ENCODE results near the gene TCF23. TPM values are rescaled to one million over a fixed set of nuclear protein-coding genes. Genes with fewer than 3 reads are reported as not detected.

Gene TCF23
- polyA plus RNA-seq, 3 donors, result not detected

DNA sequence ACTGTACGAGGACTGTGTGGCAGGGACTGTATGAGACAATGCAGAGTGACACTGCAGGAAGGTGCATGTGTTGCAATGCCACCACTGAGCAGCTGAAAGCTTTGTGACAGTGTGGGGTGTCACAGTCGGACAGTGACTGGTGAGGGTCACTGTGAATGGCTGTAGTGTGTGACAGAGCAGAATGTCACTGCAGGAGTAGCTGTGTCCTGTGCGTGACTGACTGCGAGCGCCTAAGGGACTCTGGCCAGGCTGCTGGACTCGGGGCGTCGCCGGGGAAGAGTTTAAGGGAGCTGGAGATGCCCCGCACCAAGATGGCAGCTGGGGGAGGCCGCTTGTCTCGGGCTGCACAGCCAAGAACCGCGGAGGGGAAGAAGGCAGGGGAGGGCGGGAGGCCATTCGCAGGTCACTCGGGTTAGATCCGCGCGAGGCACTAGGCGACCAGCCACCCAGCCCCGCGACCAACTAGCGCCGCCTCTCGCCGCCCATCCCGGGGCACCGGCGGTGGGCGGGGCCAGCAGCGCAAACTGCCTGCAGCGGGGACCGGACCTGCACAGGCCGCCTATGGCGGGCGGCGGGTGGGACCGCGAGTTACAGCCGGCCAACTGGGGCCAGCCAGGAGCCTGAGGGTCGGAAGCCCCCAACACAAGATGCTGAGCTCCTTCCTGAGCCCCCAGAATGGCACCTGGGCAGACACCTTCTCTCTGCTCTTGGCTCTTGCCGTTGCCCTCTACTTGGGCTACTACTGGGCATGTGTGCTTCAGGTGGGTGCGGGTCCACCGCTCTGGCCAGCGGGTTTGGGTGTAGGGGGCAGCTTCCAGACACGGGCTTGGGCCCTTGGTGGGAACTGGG is 25.3 kb upstream of the TCF23 start, which contains the start of gene ABHD1:
Gene ABHD1, plus strand, starts transcription at position 514 of the 849 bp plus-strand sequence. Its CDS starts 134 bp downstream, at position 648.
- intact Hi-C loops (cut with micrococcal nuclease), result no loop called here
- 4% methylated on average over 45 of the region's 47 CpGs for WGBS (ENCODE audit: insufficient coverage)
- Histone ChIP-seq H3K27me3 (ENCODE audit: control insufficient read depth in 2 of 2, insufficient read depth in 2 of 2, low read length in 2 of 2) (peaks cover 7 to 15% of the 10 kb centered on the region in 2 donors), H3K9ac (ENCODE audit: insufficient read depth, low read length, poor library complexity, severe bottlenecking) (peak within 1 kb of the TSS; percentile 83), H3K36me3 (replicated peaks in 1 of 2; ENCODE audit: control insufficient read depth in 1 of 2, insufficient read depth in 2 of 2, low read length in 2 of 2) (no peaks in the 10 kb centered on the region), H3K4me1 (ENCODE audit: control insufficient read depth in 1 of 2, insufficient read depth in 2 of 2, low read length in 2 of 2) (peaks cover 28 to 32% of the 10 kb centered on the region in 2 donors), H3K4me2 (replicated peaks; ENCODE audit: extremely low read depth, low read length, poor library complexity, severe bottlenecking) (peak within 1 kb of the TSS; percentile 76), H3K27ac (ENCODE audit: low read depth in 1 of 2, low read length in 2 of 2) (peak within 1 kb of the TSS; percentile 87 to 90), H3K79me2 (ENCODE audit: insufficient read depth, low read length) (no peaks in the 10 kb centered on the region), H4K20me1 (ENCODE audit: insufficient read depth, low read length) (no peaks in the 10 kb centered on the region), H3K9me3 (replicated peaks in 1 of 2; ENCODE audit: control insufficient read depth in 1 of 2, insufficient read depth in 1 of 2, low read length in 2 of 2) (no peaks in the 10 kb centered on the region), H2AFZ (ENCODE audit: insufficient read depth, low read depth, low read length, poor library complexity, severe bottlenecking) (peak within 1 kb of the TSS; percentile 90), H3K4me3 (replicated peaks in 1 of 3; ENCODE audit: low read depth in 2 of 3, low read length in 3 of 3) (peak within 1 kb of the TSS; percentile 59 to 79 (median 70))
- TF ChIP-seq, protein P1, sequence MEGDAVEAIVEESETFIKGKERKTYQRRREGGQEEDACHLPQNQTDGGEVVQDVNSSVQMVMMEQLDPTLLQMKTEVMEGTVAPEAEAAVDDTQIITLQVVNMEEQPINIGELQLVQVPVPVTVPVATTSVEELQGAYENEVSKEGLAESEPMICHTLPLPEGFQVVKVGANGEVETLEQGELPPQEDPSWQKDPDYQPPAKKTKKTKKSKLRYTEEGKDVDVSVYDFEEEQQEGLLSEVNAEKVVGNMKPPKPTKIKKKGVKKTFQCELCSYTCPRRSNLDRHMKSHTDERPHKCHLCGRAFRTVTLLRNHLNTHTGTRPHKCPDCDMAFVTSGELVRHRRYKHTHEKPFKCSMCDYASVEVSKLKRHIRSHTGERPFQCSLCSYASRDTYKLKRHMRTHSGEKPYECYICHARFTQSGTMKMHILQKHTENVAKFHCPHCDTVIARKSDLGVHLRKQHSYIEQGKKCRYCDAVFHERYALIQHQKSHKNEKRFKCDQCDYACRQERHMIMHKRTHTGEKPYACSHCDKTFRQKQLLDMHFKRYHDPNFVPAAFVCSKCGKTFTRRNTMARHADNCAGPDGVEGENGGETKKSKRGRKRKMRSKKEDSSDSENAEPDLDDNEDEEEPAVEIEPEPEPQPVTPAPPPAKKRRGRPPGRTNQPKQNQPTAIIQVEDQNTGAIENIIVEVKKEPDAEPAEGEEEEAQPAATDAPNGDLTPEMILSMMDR (IDR thresholded peaks at IDR 0.05), result no peak
- peaks cover 12 to 16% (median 14%) of the 10 kb centered on the region in 3 donors for H3K27me3 Mint-ChIP-seq (ENCODE audit: low read depth in 3 of 3)
- H3K4me3 Mint-ChIP-seq, result peak within 1 kb of the TSS; percentile 91 to 96
- peaks cover 28% of the 10 kb centered on the region for H3K4me1 Mint-ChIP-seq
- H3K9me3 Mint-ChIP-seq, result peaks cover 0 to 7% (median 4%) of the 10 kb centered on the region in 7 donors
- DNase-seq, result peak; percentile 92 to 96 (median 93)
- H3K27ac Mint-ChIP-seq, result peak within 1 kb of the TSS; percentile 96 to 98 (median 97)
- H3K36me3 Mint-ChIP-seq, result peaks cover 3 to 4% of the 10 kb centered on the region in 2 donors

GRCh38 chr2:27125104-27125503 is 23.7 kb upstream of the TCF23 start:
- Mint-ChIP-seq H3K4me3 (no peak overlapping the region), H3K9me3 (peaks cover 0 to 2% (median 0%) of the 10 kb centered on the region in 7 donors), H3K4me1 (peaks cover 22% of the 10 kb centered on the region), H3K36me3 (peaks cover 10 to 11% of the 10 kb centered on the region in 2 donors), H3K27ac (no peak overlapping the region), H3K27me3 (ENCODE audit: low read depth in 3 of 3) (peaks cover 0 to 2% (median 2%) of the 10 kb centered on the region in 3 donors)
- Histone ChIP-seq H2AFZ (ENCODE audit: insufficient read depth, low read depth, low read length, poor library complexity, severe bottlenecking) (no peak overlapping the region), H3K36me3 (replicated peaks in 1 of 2; ENCODE audit: control insufficient read depth in 1 of 2, insufficient read depth in 2 of 2, low read length in 2 of 2) (peaks cover 6 to 14% of the 10 kb centered on the region in 2 donors), H3K9ac (ENCODE audit: insufficient read depth, low read length, poor library complexity, severe bottlenecking) (no peak overlapping the region), H3K4me3 (replicated peaks in 1 of 3; ENCODE audit: low read depth in 2 of 3, low read length in 3 of 3) (no peak overlapping the region), H4K20me1 (ENCODE audit: insufficient read depth, low read length) (no peaks in the 10 kb centered on the region), H3K27ac (ENCODE audit: low read depth in 1 of 2, low read length in 2 of 2) (no peak overlapping the region), H3K27me3 (ENCODE audit: control insufficient read depth in 2 of 2, insufficient read depth in 2 of 2, low read length in 2 of 2) (peaks cover 0 to 3% of the 10 kb centered on the region in 2 donors), H3K4me1 (ENCODE audit: control insufficient read depth in 1 of 2, insufficient read depth in 2 of 2, low read length in 2 of 2) (peaks cover 23 to 24% of the 10 kb centered on the region in 2 donors), H3K9me3 (replicated peaks in 1 of 2; ENCODE audit: control insufficient read depth in 1 of 2, insufficient read depth in 1 of 2, low read length in 2 of 2) (no peaks in the 10 kb centered on the region), H3K4me2 (replicated peaks; ENCODE audit: extremely low read depth, low read length, poor library complexity, severe bottlenecking) (no peak overlapping the region), H3K79me2 (ENCODE audit: insufficient read depth, low read length) (no peaks in the 10 kb centered on the region)
- no peak for DNase-seq
- TF ChIP-seq, protein P1 (IDR thresholded peaks at IDR 0.05), result no peak
- intact Hi-C loops (cut with micrococcal nuclease), result no loop called here
- 100% methylated on average over 1 of the region's 3 CpGs for WGBS (ENCODE audit: insufficient coverage)
